Smooth muscle cell (in vitro differentiated cells): ENCODE results near the gene MUC2. TPM values are rescaled to one million over a fixed set of nuclear protein-coding genes. Genes with fewer than 3 reads are reported as not detected.

Experiments used
- DNase-seq: peaks from one replicate; lab custom pipeline; 2025; ENCODE audit not compliant: unreplicated experiment; lab: John Stamatoyannopoulos, UW
- H2AFZ ChIP-seq: fragments of 200-600 bp; sonication (generic); 2 replicates; pipeline ENCODE4 v1.6.0; 2016; ENCODE audit warnings: antibody characterized with exemption, low read depth, mild to moderate bottlenecking
- H3F3A ChIP-seq: fragments of 200-600 bp; sonication (generic); 2 replicates; pipeline ENCODE4 v1.6.0; 2017; ENCODE audit warnings: antibody characterized with exemption, low read depth
- H3K27ac ChIP-seq: fragments of 200-600 bp; sonication (generic); 2 replicates; pipeline ENCODE4 v1.5.1; 2016; ENCODE audit warnings: low read depth, mild to moderate bottlenecking
- H3K27me3 ChIP-seq: fragments of 200-600 bp; sonication (generic); 2 replicates; pipeline ENCODE4 v1.6.1; 2016; ENCODE audit warnings: low read depth, mild to moderate bottlenecking
- H3K36me3 ChIP-seq: fragments of 200-600 bp; sonication (generic); 2 replicates; pipeline ENCODE4 v1.5.1; 2016; ENCODE audit warnings: low read depth
- H3K4me1 ChIP-seq: fragments of 200-600 bp; sonication (generic); 2 replicates; pipeline ENCODE4 v1.5.1; 2016; ENCODE audit warnings: low read depth
- H3K4me2 ChIP-seq: fragments of 200-600 bp; sonication (generic); 2 replicates; pipeline ENCODE4 v1.6.0; 2016; ENCODE audit warnings: mild to moderate bottlenecking
- H3K4me3 ChIP-seq: fragments of 200-600 bp; sonication (generic); 2 replicates; pipeline ENCODE4 v1.5.1; 2016; ENCODE audit warnings: mild to moderate bottlenecking
- H3K79me2 ChIP-seq: fragments of 200-600 bp; sonication (generic); 2 replicates; pipeline ENCODE4 v1.6.0; 2016; ENCODE audit warnings: low read depth, mild to moderate bottlenecking
- H3K9ac ChIP-seq: fragments of 200-600 bp; sonication (generic); 2 replicates; pipeline ENCODE4 v1.6.0; 2016; ENCODE audit warnings: low read depth
- H3K9me3 ChIP-seq: fragments of 200-600 bp; sonication (generic); replicated peaks from 2 replicates; pipeline ENCODE4 v1.5.1; 2016; ENCODE audit warnings: low read depth
- H4K20me1 ChIP-seq: fragments of 200-600 bp; sonication (generic); 2 replicates; pipeline ENCODE4 v1.6.0; 2016; ENCODE audit warnings: low read depth
- WGBS: methylation state at CpG from one replicate; pipeline ENCODE4 v1.1.7; 2016; ENCODE audit warnings: low lambda C conversion rate; 5-methylcytosine and 5-hydroxymethylcytosine counted together
- polyA plus RNA-seq: library from polyadenylated mRNA; unstranded; fragments of >200 nt; fragmentation: Nextera tagmentation; extraction: Ambion mirVana; gene quantifications from 2 replicates; pipeline ENCODE4 v1.2.1, GENCODE V29; 2016
- total RNA-seq: library from RNA; depleted of rRNA; stranded (reverse); fragments of >200 nt; gene quantifications from 2 replicates; pipeline ENCODE4 v1.2.3, GENCODE V29; 2014
- TF ChIP-seq, protein P1 (sequence below): fragments of 200-600 bp; sonication (generic); IDR thresholded peaks from 2 replicates; pipeline ENCODE4 v1.5.1; 2017; ENCODE audit warnings: borderline replicate concordance, mild to moderate bottlenecking, antibody characterized with exemption; ENCODE audit not compliant: insufficient read depth, poor library complexity, severe bottlenecking

MUC2 gene
- total and polyA plus RNA-seq, 2 experiments from 2014 or later: not detected

DNA sequence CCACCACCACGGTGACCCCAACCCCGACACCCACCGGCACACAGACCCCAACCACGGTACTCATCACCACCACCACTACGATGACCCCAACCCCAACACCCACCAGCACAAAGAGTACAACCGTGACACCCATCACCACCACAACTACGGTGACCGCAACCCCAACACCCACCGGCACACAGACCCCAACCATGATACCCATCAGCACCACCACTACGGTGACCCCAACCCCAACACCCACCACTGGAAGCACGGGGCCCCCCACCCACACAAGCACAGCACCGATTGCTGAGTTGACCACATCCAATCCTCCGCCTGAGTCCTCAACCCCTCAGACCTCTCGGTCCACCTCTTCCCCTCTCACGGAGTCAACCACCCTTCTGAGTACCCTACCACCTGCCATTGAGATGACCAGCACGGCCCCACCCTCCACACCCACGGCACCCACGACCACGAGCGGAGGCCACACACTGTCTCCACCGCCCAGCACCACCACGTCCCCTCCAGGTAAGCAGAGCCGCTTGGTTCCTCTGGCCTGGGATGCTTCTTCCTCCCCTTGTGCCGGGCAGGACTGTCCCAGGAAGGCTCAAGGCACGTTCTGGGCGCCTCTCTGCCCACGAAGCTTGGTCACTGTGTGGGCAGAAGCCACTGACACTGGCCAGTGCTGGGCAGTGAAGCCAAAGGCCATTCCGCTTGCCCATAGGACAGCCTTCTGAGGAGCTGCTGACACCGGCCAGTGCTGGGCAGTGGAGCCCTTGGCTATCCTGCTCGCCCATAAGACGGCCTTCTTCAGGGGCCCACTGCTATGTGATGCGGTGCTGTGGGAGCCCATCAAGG is 25.1 kb downstream of the MUC2 start:
- Histone ChIP-seq H3K79me2 (no peaks in the 10 kb centered on the region), H2AFZ (no peak overlapping the region), H4K20me1 (no peaks in the 10 kb centered on the region), H3F3A (no peaks in the 10 kb centered on the region), H3K9me3 (no peaks in the 10 kb centered on the region), H3K4me1 (no peaks in the 10 kb centered on the region), H3K4me3 (no peak overlapping the region), H3K36me3 (no peaks in the 10 kb centered on the region), H3K27ac (no peak overlapping the region), H3K27me3 (no peaks in the 10 kb centered on the region), H3K9ac (no peak overlapping the region), H3K4me2 (no peak overlapping the region)
- TF ChIP-seq, protein P1, sequence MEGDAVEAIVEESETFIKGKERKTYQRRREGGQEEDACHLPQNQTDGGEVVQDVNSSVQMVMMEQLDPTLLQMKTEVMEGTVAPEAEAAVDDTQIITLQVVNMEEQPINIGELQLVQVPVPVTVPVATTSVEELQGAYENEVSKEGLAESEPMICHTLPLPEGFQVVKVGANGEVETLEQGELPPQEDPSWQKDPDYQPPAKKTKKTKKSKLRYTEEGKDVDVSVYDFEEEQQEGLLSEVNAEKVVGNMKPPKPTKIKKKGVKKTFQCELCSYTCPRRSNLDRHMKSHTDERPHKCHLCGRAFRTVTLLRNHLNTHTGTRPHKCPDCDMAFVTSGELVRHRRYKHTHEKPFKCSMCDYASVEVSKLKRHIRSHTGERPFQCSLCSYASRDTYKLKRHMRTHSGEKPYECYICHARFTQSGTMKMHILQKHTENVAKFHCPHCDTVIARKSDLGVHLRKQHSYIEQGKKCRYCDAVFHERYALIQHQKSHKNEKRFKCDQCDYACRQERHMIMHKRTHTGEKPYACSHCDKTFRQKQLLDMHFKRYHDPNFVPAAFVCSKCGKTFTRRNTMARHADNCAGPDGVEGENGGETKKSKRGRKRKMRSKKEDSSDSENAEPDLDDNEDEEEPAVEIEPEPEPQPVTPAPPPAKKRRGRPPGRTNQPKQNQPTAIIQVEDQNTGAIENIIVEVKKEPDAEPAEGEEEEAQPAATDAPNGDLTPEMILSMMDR: no peak
- DNase-seq: no peak
- WGBS: 94% methylated on average over 28 of the region's 32 CpGs

DNA sequence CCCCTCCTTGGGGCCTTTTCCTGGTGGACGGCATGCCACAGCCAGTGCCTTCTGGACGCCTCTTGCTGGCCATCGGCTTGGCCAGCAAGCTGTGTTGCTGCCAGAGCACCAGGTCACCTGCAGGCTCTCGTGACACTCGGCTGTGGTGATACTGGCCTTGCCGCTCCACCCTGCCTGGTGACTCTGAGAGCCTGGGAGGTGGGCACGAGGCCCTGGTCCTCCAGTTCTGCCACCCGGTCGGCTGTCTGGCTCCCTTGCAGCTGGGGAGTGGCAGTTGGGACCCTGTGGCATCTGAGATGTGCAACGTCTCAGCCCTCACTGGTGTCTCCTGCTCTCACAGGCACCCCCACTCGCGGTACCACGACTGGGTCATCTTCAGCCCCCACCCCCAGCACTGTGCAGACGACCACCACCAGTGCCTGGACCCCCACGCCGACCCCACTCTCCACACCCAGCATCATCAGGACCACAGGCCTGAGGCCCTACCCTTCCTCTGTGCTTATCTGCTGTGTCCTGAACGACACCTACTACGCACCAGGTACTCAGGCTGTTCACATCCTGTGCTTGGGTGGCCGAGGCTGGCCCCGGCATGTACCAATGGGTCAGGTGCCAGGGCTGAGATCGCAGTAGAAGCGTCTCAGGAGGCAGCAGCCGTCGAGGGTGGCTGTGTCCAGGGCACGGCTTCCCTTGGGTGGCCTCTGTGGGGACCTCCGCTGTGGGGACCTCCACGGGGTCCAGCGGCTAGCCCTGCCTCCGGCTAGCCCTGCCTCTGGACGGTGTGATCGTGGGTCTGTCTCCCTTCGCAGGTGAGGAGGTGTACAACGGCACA is 26.0 kb downstream of the MUC2 start:
- Histone ChIP-seq H3K4me3 (no peak overlapping the region), H3K4me2 (no peak overlapping the region), H2AFZ (no peak overlapping the region), H3K9ac (no peak overlapping the region), H4K20me1 (no peaks in the 10 kb centered on the region), H3K27me3 (no peaks in the 10 kb centered on the region), H3F3A (no peaks in the 10 kb centered on the region), H3K9me3 (no peaks in the 10 kb centered on the region), H3K36me3 (no peaks in the 10 kb centered on the region), H3K27ac (no peak overlapping the region), H3K4me1 (no peaks in the 10 kb centered on the region), H3K79me2 (no peaks in the 10 kb centered on the region)
- DNase-seq: no peak
- TF ChIP-seq, protein P1: no peak
- 93% methylated on average over 30 of the region's 33 CpGs for WGBS

DNA sequence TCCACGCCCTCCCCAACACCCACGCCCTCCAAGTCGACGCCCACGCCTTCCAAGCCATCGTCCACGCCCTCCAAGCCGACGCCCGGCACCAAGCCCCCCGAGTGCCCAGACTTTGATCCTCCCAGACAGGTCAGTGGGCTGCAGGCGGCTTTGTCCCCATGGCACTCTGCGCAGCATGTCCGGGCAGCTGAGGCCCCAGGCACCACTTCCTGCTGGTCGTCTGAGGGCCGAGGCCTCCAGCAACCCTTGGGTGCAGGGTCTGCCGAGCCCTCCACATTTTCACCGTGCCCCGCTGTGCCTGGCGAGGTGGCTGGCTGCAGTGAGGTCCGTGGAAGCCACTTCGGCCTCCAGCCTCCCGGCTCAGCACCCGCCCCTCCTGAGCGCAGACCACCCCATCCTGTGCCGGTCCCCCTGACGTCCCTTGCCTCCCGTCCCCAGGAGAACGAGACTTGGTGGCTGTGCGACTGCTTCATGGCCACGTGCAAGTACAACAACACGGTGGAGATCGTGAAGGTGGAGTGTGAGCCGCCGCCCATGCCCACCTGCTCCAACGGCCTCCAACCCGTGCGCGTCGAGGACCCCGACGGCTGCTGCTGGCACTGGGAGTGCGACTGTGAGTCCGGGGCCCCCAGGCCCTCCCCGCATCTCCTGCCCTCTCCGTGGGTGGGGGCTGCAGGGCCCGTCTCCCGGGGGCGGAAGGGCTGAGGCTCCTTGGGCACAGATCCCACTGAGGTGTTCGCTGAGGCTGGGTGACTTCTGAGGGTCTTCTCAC is 26.8 kb downstream of the MUC2 start:
- Histone ChIP-seq H3K9me3 (no peaks in the 10 kb centered on the region), H3K79me2 (no peaks in the 10 kb centered on the region), H3K4me2 (no peak overlapping the region), H2AFZ (no peak overlapping the region), H3K4me1 (no peaks in the 10 kb centered on the region), H3F3A (no peaks in the 10 kb centered on the region), H3K9ac (no peak overlapping the region), H3K36me3 (no peaks in the 10 kb centered on the region), H3K4me3 (no peak overlapping the region), H4K20me1 (no peaks in the 10 kb centered on the region), H3K27ac (no peak overlapping the region), H3K27me3 (no peaks in the 10 kb centered on the region)
- DNase-seq: no peak
- TF ChIP-seq, protein P1: no peak
- 92% methylated on average over 36 of the region's 50 CpGs for WGBS
